Heart left ventricle (tissue), 13 donors: ENCODE measurements around the gene ERCC6L.

Experiments
- CTCF ChIP-seq, 12 donors: fragments of 200-600 bp; sonication (generic) in 4 of 12; IDR thresholded peaks; one replicate each; pipeline versions ENCODE4 v1.5.0 to v1.8.0; 2018 to 2022; ENCODE audit warnings: antibody characterized with exemption in 12 of 12, mild to moderate bottlenecking in 5 of 12
- POLR2A ChIP-seq, 2 donors: fragments of 450-650 bp; IDR thresholded peaks; one replicate each; pipeline ENCODE4 v1.6.1; 2017; ENCODE audit warnings: antibody characterized with exemption in 2 of 2, mild to moderate bottlenecking in 2 of 2, moderate library complexity in 2 of 2
- donor health status: ischemic (EF 13 %, LVEDD 7.1; RV severe dilation, severe dysfunction).
- donor health status: DM: no; HTN: yes; CAD: no.
- donor health status: DM: no; HTN: no; CAD: no.
- donor health status: ischemic (EF 25% LVEDD 6.9; RV normal size, moderate dysfunction).
- donor health status: ischemic (EF 25% LVEDD 5.7; RV mildly dilated, moderate dysfunction).
- donor health status: ischemic (EF 35%, LVEDD 5.7; RV mildly dilated, moderate dysfunction).
- donor health status: nonischemic (EF 11% LVEDD 7.7; RV severe dilation, severe dysfunction).
- donor health status: DM: yes; HTN: yes; CAD: no.
- donor health status: PGD.
- donor health status: ischemic (EF 29% LVEDD 5.4; RV normal size, mild dysfunction).
- donor health status: nonischemic (EF 23%, LVEDD 6.1; RV moderate dilation, normal function).

- TF ChIP-seq CTCF (IDR thresholded peaks at IDR 0.05) = no peak
- no peak for TF ChIP-seq POLR2A (IDR thresholded peaks at IDR 0.05)
Measured at GRCh38 chrX:72274526-72274925, 35.7 kb upstream of the ERCC6L start.
